B cell (primary cell): Measurements from ENCODE around the gene IKZF1.

ENCODE experiments used
- CTCF ChIP-seq: fragments of 200-600 bp; IDR thresholded peaks from one replicate; pipeline ENCODE4 v1.8.0; 2022; ENCODE audit warnings: antibody characterized with exemption, mild to moderate bottlenecking
- EZH2 ChIP-seq: IDR thresholded peaks from 2 replicates; pipeline ENCODE4 v1.6.1; 2012; ENCODE audit warnings: borderline replicate concordance, low read depth, mild to moderate bottlenecking, moderate library complexity, low read length; ENCODE audit not compliant: insufficient read depth, poor library complexity, severe bottlenecking

- TF ChIP-seq CTCF: no peak
- TF ChIP-seq EZH2: no peak
Measured at GRCh38 chr7:50363327-50364060, 59.0 kb downstream of the IKZF1 start.
